GM19438 (cell line): ENCODE results near the gene MED14.
"Not testable (repeated sequence)": the region's sequence is repeated elsewhere in the genome, so short reads cannot be mapped to it uniquely, and the experiment has no call there.

Experiments used
- ATAC-seq: cut with Tn5 transposase; IDR thresholded peaks from one replicate; pipeline ENCODE4 v1.9.1; 2021; ENCODE audit warnings: low read depth; ENCODE audit not compliant: unreplicated experiment

The MED14 gene

GRCh38 chrX:40732499-40732898 is 2.8 kb downstream of the MED14 start:
- ATAC-seq = not testable (repeated sequence)

- ATAC-seq = no peak
Observed at GRCh38 chrX:40729598-40730584, 5.5 kb downstream of the MED14 start.

GRCh38 chrX:40727581-40728252 is 7.6 kb downstream of the MED14 start:
- no peak for ATAC-seq

GRCh38 chrX:40727093-40727492 is 8.2 kb downstream of the MED14 start:
- ATAC-seq = no peak

- no peak for ATAC-seq
Observed at GRCh38 chrX:40722930-40723329, 12.4 kb downstream of the MED14 start.

GRCh38 chrX:40721489-40722106 is 13.7 kb downstream of the MED14 start:
- no peak for ATAC-seq

GRCh38 chrX:40720792-40721191 is 14.6 kb downstream of the MED14 start:
- no peak for ATAC-seq

- no peak for ATAC-seq
Observed at GRCh38 chrX:40720339-40720738, 15.0 kb downstream of the MED14 start.

GRCh38 chrX:40719731-40720130 is 15.6 kb downstream of the MED14 start:
- ATAC-seq = no peak

- ATAC-seq = no peak
Observed at GRCh38 chrX:40719218-40719617, 16.1 kb downstream of the MED14 start.

GRCh38 chrX:40709395-40709794 is 25.9 kb downstream of the MED14 start:
- ATAC-seq = no peak

GRCh38 chrX:40705658-40706312 is 29.6 kb downstream of the MED14 start:
- ATAC-seq = no peak

GRCh38 chrX:40700640-40701342 is 34.6 kb downstream of the MED14 start:
- ATAC-seq = no peak

GRCh38 chrX:40698851-40699250 is 36.5 kb downstream of the MED14 start:
- no peak for ATAC-seq

- no peak for ATAC-seq
Observed at GRCh38 chrX:40694802-40695201, 40.5 kb downstream of the MED14 start.

- ATAC-seq = no peak
Observed at GRCh38 chrX:40688929-40689328, 46.4 kb downstream of the MED14 start.

- ATAC-seq = no peak
Observed at GRCh38 chrX:40687169-40687568, 48.2 kb downstream of the MED14 start.

- no peak for ATAC-seq
Observed at GRCh38 chrX:40685362-40685918, 49.9 kb downstream of the MED14 start.

- ATAC-seq = no peak
Observed at GRCh38 chrX:40684092-40684491, 51.2 kb downstream of the MED14 start.

- ATAC-seq = no peak
Observed at GRCh38 chrX:40683245-40683644, 52.1 kb downstream of the MED14 start.
